Fibroblast of pulmonary artery (primary cell): ENCODE measurements around the gene TAPT1.

Experiments
- DNase-seq: peaks from one replicate; pipeline ENCODE4 v3.0.0-alpha.2; 2010; ENCODE audit warnings: low read depth
- H3K4me3 ChIP-seq: replicated peaks from 2 replicates; pipeline ENCODE4 v1.5.1; 2011; ENCODE audit warnings: low read depth, mild to moderate bottlenecking, control low read depth, low read length, moderate library complexity
- CTCF ChIP-seq: IDR thresholded peaks from 2 replicates; pipeline ENCODE4 v1.5.1; 2011; ENCODE audit warnings: mild to moderate bottlenecking, control low read depth, low read length, inconsistent platforms; ENCODE audit errors: missing control alignments

TAPT1 gene

GRCh38 chr4:16236402-16237023 lies 10.2 kb upstream of the TAPT1 start:
- H3K4me3 ChIP-seq: no peak overlapping the region
- TF ChIP-seq CTCF: no peak

GRCh38 chr4:16235209-16235608 lies 8.9 kb upstream of the TAPT1 start:
- TF ChIP-seq CTCF: no peak
- no peak overlapping the region for H3K4me3 ChIP-seq

More at GRCh38 chr4:16236402-16237023, 10.2 kb upstream of the TAPT1 start:
- DNase-seq: no peak

GRCh38 chr4:16233569-16234177 lies 7.4 kb upstream of the TAPT1 start:
- no peak for DNase-seq
- TF ChIP-seq CTCF: no peak
- H3K4me3 ChIP-seq: no peak overlapping the region

More at GRCh38 chr4:16235209-16235608, 8.9 kb upstream of the TAPT1 start:
- DNase-seq: no peak

- no peak for TF ChIP-seq CTCF
- H3K4me3 ChIP-seq: peak overlapping the region; percentile 27
- peak; percentile 36 for DNase-seq
These were observed 5.4 kb upstream of the TAPT1 start for GRCh38 chr4:16231570-16232245.

- H3K4me3 ChIP-seq: no peak overlapping the region
- DNase-seq: no peak
- no peak for TF ChIP-seq CTCF
These were observed 4.0 kb upstream of the TAPT1 start for GRCh38 chr4:16230308-16230707.

GRCh38 chr4:16229604-16230003 lies 3.3 kb upstream of the TAPT1 start:
- DNase-seq: no peak
- no peak for TF ChIP-seq CTCF
- no peak overlapping the region for H3K4me3 ChIP-seq

GRCh38 chr4:16227462-16227868 lies 1.2 kb upstream of the TAPT1 start:
- no peak for TF ChIP-seq CTCF
- H3K4me3 ChIP-seq: peak overlapping the region; percentile 74
- DNase-seq: peak; percentile 33
